HL-60 (cell line): Measurements from ENCODE around the gene TMED4.

Source experiments
- CTCF ChIP-seq: IDR thresholded peaks from one replicate; pipeline ENCODE4 v1.5.1; 2011; ENCODE audit warnings: low read length, control low read depth, inconsistent platforms; ENCODE audit not compliant: insufficient read depth
- GABPA ChIP-seq: IDR thresholded peaks from 2 replicates; pipeline ENCODE4 v1.6.1; 2012; ENCODE audit warnings: low read depth
- REST ChIP-seq: IDR thresholded peaks from 2 replicates; pipeline ENCODE4 v1.6.1; 2012; ENCODE audit warnings: low read depth; ENCODE audit not compliant: insufficient replicate concordance

GRCh38 chr7:44631458-44632115 lies 49.6 kb upstream of the TMED4 start:
- no peak for TF ChIP-seq CTCF
- TF ChIP-seq REST: no peak
- no peak for TF ChIP-seq GABPA
